ENCODE results near the gene MS4A6A. TPM values are rescaled to one million over a fixed set of nuclear protein-coding genes. Genes with fewer than 3 reads are reported as not detected.
"Not testable (repeated sequence)": the region's sequence is repeated elsewhere in the genome, so short reads cannot be mapped to it uniquely, and the experiment has no call there.

The MS4A6A gene
- total and polyA plus RNA-seq, 7 donors = 58.9 to 115 (median 80.0) TPM

DNA sequence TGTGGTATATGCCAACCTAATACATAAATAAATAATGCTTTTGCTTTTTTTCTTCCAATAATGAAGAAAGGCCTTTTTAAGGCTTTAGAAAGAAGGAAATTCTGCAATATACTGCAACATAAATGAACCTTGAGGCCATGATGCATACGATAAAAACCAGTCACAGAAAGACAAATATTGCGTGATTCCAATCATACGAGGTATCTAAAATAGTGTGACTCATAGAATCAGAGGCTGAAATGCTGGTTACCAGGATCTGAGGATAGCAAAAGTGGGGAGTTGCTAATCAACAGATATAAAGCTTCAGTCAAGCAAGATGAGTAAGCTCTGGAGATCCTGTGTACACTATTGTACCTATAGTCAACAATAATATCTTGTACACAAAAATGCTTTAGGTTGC lies 24.2 kb downstream of the MS4A6A start:
- DNase-seq = no peak
- TF ChIP-seq POLR2AphosphoS5 (IDR thresholded peaks at IDR 0.05) = no peak
- TF ChIP-seq POLR2A (IDR thresholded peaks at IDR 0.05) = no peak
- TF ChIP-seq, protein P1, sequence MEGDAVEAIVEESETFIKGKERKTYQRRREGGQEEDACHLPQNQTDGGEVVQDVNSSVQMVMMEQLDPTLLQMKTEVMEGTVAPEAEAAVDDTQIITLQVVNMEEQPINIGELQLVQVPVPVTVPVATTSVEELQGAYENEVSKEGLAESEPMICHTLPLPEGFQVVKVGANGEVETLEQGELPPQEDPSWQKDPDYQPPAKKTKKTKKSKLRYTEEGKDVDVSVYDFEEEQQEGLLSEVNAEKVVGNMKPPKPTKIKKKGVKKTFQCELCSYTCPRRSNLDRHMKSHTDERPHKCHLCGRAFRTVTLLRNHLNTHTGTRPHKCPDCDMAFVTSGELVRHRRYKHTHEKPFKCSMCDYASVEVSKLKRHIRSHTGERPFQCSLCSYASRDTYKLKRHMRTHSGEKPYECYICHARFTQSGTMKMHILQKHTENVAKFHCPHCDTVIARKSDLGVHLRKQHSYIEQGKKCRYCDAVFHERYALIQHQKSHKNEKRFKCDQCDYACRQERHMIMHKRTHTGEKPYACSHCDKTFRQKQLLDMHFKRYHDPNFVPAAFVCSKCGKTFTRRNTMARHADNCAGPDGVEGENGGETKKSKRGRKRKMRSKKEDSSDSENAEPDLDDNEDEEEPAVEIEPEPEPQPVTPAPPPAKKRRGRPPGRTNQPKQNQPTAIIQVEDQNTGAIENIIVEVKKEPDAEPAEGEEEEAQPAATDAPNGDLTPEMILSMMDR (IDR thresholded peaks at IDR 0.05) = no peak
- no peak for TF ChIP-seq EP300 (IDR thresholded peaks at IDR 0.05)
- no peaks in the 10 kb centered on the region for H3K36me3 ChIP-seq
- no peaks in the 10 kb centered on the region for H3K9me3 ChIP-seq
- H3K27me3 ChIP-seq = no peaks in the 10 kb centered on the region
- no peak overlapping the region for H3K27ac ChIP-seq
- WGBS, 2 donors = 50 to 57% methylated on average over 3 of the region's 3 CpGs
- no peak overlapping the region for H3K4me3 ChIP-seq
- intact Hi-C loops (cut with DNase I) = no loop called here
- no peaks in the 10 kb centered on the region for H3K4me1 ChIP-seq

DNA sequence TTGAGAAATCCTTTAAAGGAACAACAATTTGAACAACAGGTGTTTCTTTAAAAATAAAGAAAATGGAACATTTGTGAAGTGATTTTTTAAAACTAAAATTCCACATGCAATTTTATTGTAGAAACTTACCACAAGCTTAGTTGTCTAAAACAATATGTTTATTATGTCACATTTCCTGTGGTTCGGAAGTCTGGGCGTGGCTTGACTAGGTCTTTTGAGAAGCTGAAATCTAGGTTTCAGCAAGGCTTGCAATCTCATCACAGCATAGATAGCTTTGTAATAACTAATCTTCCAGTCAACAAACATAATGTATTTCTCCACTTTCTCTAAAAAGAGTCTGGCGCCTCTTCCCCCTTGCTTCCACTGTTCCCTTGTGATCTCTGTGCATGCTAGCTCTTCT lies 27.0 kb downstream of the MS4A6A start:
- Histone ChIP-seq H3K27ac (no peak overlapping the region), H3K9me3 (no peaks in the 10 kb centered on the region), H3K36me3 (no peaks in the 10 kb centered on the region), H3K27me3 (no peaks in the 10 kb centered on the region), H3K4me1 (no peaks in the 10 kb centered on the region), H3K4me3 (no peak overlapping the region)
- WGBS, 2 donors = 66 to 69% methylated on average over 3 of the region's 3 CpGs
- no peak for DNase-seq
- intact Hi-C loops (cut with DNase I) = no loop called here
- TF ChIP-seq POLR2AphosphoS5 (IDR thresholded peaks at IDR 0.05) (no peak), POLR2A (IDR thresholded peaks at IDR 0.05) (no peak), EP300 (IDR thresholded peaks at IDR 0.05) (no peak)
- TF ChIP-seq, protein P1 (IDR thresholded peaks at IDR 0.05) = no peak

DNA sequence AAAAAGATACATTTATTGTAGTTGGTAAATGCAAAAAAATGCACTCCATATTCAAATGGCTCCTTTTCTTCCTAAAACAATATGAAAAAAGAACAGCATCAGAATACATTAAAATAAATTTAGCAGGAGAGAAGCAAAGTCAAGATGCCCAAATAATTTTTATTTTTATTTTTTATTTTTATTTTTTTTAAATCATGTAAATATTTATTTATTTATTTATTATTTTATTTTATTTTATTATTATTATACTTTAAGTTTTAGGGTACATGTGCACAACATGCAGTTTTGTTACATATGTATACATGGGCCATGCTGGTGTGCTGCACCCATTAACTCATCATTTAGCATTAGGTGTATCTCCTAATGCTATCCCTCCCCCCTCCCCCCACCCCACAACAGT lies 30.2 kb downstream of the MS4A6A start:
- H3K27ac ChIP-seq; DNase-seq; H3K4me3 ChIP-seq; H3K9me3 ChIP-seq; H3K36me3 ChIP-seq; intact Hi-C loops (cut with DNase I); H3K4me1 ChIP-seq; H3K27me3 ChIP-seq: not testable (repeated sequence)

DNA sequence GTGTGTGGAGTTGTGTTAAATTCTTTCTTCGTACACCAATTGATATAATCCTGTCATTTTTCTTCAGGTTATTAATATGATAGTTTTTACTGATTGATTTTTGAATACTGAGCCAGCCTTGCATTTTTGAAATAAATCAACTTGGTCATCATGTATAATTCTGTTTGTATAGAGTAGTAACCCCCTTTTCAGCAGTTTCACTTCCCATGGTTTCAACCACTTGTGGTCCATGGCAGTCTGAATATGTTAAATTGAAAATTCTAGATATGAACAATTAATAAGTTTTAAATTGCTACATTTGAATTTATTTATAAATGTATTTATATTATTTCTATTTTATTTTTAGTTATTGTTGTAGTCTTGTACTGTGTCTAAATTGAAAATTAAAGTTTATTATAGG lies 32.6 kb downstream of the MS4A6A start:
- DNase-seq = no peak
- TF ChIP-seq POLR2AphosphoS5 (IDR thresholded peaks at IDR 0.05) (no peak), EP300 (IDR thresholded peaks at IDR 0.05) (no peak), POLR2A (IDR thresholded peaks at IDR 0.05) (no peak)
- TF ChIP-seq, protein P1 (IDR thresholded peaks at IDR 0.05) = no peak
- H3K27me3 ChIP-seq = no peaks in the 10 kb centered on the region
- H3K9me3 ChIP-seq = no peaks in the 10 kb centered on the region
- no peaks in the 10 kb centered on the region for H3K4me1 ChIP-seq
- no peak overlapping the region for H3K27ac ChIP-seq
- no peaks in the 10 kb centered on the region for H3K36me3 ChIP-seq
- intact Hi-C loops (cut with DNase I) = no loop called here
- H3K4me3 ChIP-seq = no peak overlapping the region
- WGBS, 2 donors = 83 to 87% methylated on average over 1 of the region's 1 CpG

DNA sequence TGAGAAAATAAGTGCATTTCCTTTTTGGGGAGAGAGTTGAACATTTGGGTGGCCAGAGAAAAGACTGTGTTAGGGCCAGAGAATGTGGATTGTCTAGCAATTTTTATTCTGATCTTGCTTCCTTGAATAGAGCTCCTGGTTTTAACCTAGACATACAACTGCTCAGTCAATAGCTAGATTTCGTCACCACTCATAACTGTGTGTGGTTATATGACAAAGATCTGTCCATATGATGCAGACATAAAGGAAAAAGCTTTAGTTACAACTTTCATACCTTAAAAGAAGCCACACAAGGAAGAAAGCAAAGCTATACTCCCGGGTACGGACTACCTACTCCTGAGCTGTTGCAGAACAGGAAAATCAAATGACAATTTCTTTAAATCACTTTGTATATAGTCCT lies 37.2 kb downstream of the MS4A6A start:
- intact Hi-C loops (cut with DNase I) = no loop called here
- DNase-seq = no peak
- 82 to 87% methylated on average over 3 of the region's 3 CpGs for WGBS, 2 donors
- H3K4me1 ChIP-seq = no peaks in the 10 kb centered on the region
- H3K27me3 ChIP-seq = no peaks in the 10 kb centered on the region
- no peaks in the 10 kb centered on the region for H3K9me3 ChIP-seq
- H3K4me3 ChIP-seq = no peak overlapping the region
- H3K27ac ChIP-seq = no peak overlapping the region
- no peaks in the 10 kb centered on the region for H3K36me3 ChIP-seq
- TF ChIP-seq POLR2A (IDR thresholded peaks at IDR 0.05) (no peak), EP300 (IDR thresholded peaks at IDR 0.05) (no peak), POLR2AphosphoS5 (IDR thresholded peaks at IDR 0.05) (no peak)
- TF ChIP-seq, protein P1 (IDR thresholded peaks at IDR 0.05) = no peak

Measured in sigmoid colon (tissue), 7 donors.